GM06990 (cell line): ENCODE measurements around the gene ZNF646.

ENCODE experiments used
- DNase-seq: peaks from one replicate; pipeline ENCODE4 v3.0.0-alpha.2; 2011; ENCODE audit not compliant: insufficient read length; ENCODE audit errors: extremely low read depth
- H3K27me3 ChIP-seq: replicated peaks from 2 replicates; pipeline ENCODE4 v1.6.0; 2011; ENCODE audit warnings: low read length; ENCODE audit not compliant: control insufficient read depth, insufficient read depth
- H3K36me3 ChIP-seq: 2 replicates; pipeline ENCODE4 v1.5.1; 2011; ENCODE audit warnings: low read length; ENCODE audit not compliant: control insufficient read depth, insufficient read depth
- H3K4me3 ChIP-seq: replicated peaks from 2 replicates; pipeline ENCODE4 v1.5.1; 2011; ENCODE audit warnings: low read depth, mild to moderate bottlenecking, control low read depth, low read length
- TF ChIP-seq, protein P1 (sequence below): IDR thresholded peaks from 2 replicates; pipeline ENCODE4 v1.5.1; 2011; ENCODE audit warnings: low read length, control low read depth, mild to moderate bottlenecking, inconsistent platforms; ENCODE audit not compliant: insufficient read depth, poor library complexity, severe bottlenecking

Gene ZNF646

GRCh38 chr16:31114468-31114867, 40.2 kb downstream of the ZNF646 start:
- TF ChIP-seq, protein P1, sequence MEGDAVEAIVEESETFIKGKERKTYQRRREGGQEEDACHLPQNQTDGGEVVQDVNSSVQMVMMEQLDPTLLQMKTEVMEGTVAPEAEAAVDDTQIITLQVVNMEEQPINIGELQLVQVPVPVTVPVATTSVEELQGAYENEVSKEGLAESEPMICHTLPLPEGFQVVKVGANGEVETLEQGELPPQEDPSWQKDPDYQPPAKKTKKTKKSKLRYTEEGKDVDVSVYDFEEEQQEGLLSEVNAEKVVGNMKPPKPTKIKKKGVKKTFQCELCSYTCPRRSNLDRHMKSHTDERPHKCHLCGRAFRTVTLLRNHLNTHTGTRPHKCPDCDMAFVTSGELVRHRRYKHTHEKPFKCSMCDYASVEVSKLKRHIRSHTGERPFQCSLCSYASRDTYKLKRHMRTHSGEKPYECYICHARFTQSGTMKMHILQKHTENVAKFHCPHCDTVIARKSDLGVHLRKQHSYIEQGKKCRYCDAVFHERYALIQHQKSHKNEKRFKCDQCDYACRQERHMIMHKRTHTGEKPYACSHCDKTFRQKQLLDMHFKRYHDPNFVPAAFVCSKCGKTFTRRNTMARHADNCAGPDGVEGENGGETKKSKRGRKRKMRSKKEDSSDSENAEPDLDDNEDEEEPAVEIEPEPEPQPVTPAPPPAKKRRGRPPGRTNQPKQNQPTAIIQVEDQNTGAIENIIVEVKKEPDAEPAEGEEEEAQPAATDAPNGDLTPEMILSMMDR = no peak
- Histone ChIP-seq H3K27me3 (no peaks in the 10 kb centered on the region), H3K4me3 (no peak overlapping the region), H3K36me3 (peaks cover 24% of the 10 kb centered on the region)
- DNase-seq = no peak

DNA sequence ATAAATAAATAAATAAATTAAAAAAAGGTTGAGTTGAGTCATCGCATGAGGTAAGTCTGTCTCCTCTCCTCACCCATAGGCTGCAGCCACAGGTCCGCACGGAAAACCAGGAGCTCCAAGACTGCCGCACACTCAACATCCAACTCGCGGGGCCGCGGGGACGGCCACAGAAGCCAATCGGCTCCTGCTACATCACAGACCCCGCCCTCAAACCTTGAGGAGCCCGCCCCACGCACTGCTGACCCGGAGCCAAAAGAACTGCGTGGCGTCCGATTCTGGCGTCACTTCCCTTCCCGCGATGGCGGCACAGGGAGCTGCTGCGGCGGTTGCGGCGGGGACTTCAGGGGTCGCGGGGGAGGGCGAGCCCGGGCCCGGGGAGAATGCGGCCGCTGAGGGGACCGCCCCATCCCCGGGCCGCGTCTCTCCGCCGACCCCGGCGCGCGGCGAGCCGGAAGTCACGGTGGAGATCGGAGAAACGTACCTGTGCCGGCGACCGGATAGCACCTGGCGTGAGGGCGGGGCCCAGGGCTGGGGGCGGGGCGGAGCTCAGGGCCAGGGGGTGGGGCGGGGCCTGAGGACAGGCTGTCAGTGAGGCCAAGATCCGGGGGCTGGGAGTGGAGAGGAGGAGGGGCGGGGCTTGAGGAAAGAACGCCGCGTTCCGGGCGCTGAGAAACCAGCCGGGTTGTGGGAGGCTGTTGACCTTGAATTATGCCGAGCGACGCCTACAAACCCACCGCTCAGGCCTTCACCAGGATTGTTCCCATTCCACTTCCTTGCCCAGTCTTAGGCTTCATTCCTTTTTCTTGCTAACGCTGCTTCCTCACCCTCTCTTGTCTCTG, 43.4 kb downstream of the ZNF646 start, which contains the start of gene KAT8:
TSS of gene KAT8 (plus strand) at position 281 of the 839 bp plus-strand sequence. CDS start at position 299, 18 bp downstream.
- Histone ChIP-seq H3K36me3 (peaks cover 14% of the 10 kb centered on the region), H3K27me3 (no peaks in the 10 kb centered on the region), H3K4me3 (peak within 1 kb of the TSS; percentile 83)
- DNase-seq = peak; percentile 93
- TF ChIP-seq, protein P1 = no peak

DNA sequence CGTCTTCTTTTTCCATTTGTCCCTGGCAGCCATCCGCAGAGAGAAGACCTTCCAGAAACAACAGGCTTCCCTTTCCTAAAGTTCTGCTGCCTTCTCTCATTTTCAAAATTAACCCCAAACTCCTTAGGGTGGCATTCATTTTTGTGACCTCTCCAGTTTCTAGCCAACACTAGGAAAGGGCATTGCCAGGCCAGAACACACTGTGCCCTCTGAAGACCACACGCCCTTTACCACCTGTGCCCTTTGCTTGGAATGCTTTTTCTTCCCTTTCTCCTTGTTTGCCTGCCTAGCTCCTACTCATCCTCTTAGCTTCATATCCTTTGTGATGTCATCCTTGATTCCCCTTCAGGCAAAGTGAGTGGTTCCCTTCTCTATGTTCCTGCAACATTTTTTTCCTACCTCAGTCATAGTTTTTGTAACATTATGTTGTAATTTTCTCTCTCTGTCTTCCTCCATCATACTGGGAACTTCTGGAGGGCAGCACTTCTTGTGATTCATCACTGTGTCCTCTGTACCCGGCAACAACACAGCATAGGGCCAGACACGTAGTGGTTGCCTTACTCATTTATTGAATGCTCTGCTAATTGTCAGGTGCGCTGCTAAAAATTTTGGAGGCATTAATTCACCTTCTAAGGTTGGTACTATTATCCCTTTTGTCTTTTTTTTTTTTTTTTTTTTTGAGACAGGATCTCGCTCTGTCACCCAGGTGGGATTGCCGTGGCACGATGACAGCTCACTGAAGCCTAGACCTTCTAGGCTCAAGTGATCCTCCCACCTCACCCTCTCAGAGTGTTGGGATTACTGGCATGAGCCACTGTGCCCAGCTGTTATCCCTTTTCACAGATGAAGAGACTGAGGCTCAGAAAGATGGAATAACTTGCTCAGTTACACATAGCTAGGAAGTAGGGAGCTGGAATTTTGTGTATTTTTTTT, 44.3 kb downstream of the ZNF646 start:
- no peak for DNase-seq
- TF ChIP-seq, protein P1 = no peak
- Histone ChIP-seq H3K27me3 (no peaks in the 10 kb centered on the region), H3K36me3 (peaks cover 11% of the 10 kb centered on the region), H3K4me3 (peak overlapping the region; percentile 83)

DNA sequence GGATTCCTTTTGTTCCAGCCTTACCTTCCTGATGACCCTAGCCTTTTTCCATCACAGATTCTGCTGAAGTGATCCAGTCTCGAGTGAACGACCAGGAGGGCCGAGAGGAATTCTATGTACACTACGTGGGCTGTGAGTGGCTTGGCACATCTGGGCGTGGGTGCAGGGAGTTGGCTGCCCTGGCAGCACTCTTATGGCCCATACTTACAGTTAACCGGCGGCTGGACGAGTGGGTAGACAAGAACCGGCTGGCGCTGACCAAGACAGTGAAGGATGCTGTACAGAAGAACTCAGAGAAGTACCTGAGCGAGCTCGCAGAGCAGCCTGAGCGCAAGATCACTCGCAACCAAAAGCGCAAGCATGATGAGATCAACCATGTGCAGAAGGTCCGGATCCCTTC, 45.9 kb downstream of the ZNF646 start:
- Histone ChIP-seq H3K4me3 (no peak overlapping the region), H3K36me3 (peaks cover 8% of the 10 kb centered on the region), H3K27me3 (no peaks in the 10 kb centered on the region)
- DNase-seq = no peak
- TF ChIP-seq, protein P1 = no peak

- no peak for DNase-seq
- peaks cover 12% of the 10 kb centered on the region for H3K36me3 ChIP-seq
- no peak overlapping the region for H3K4me3 ChIP-seq
- H3K27me3 ChIP-seq = no peaks in the 10 kb centered on the region
- TF ChIP-seq, protein P1 = no peak
Measured at GRCh38 chr16:31125844-31126243, 51.6 kb downstream of the ZNF646 start.
